ENCODE data around the gene GPC6.
"Not testable (repeated sequence)": the region's sequence is repeated elsewhere in the genome, so short reads cannot be mapped to it uniquely, and the experiment has no call there.

GPC6 gene

GRCh38 chr13:94291631-94292322 is 1065.2 kb downstream of the GPC6 start:
- in situ Hi-C loops (cut with MboI; ENCODE audit: low pct_unique_long_range_greater_than_20kb, low sequenced_read_pairs, unreplicated experiment): no loop called here
- TF ChIP-seq CTCF (IDR thresholded peaks at IDR 0.05; ENCODE audit: extremely low read depth, insufficient read depth, missing control alignments): no peak
- no peak for DNase-seq (ENCODE audit: low spot score)

GRCh38 chr13:94292323-94292640 is 1065.7 kb downstream of the GPC6 start:
- no peak for TF ChIP-seq CTCF (IDR thresholded peaks at IDR 0.05; ENCODE audit: extremely low read depth, insufficient read depth, missing control alignments)
- DNase-seq (ENCODE audit: low spot score): no peak
- in situ Hi-C loops (cut with MboI; ENCODE audit: low pct_unique_long_range_greater_than_20kb, low sequenced_read_pairs, unreplicated experiment): no loop called here

DNA sequence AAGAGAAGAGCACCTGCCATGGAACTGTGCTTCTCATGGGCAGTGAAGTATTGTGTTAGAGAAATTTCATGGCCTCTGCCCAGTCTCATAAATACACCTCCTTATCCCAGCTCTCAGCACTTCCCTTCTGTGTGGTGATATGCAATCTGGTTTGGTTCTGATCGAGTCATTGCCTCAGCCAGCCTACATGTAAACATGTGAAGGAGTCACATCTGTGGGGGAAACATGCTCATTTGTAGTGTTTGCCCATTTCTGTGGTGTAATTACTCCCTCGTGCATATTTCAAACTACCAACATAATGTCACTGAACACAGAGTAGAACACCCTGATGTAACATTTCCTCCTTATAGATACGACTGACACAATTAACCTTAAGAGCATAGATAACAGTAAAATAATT is 1069.9 kb downstream of the GPC6 start:
- DNase-seq (ENCODE audit: low spot score): no peak
- in situ Hi-C loops (cut with MboI; ENCODE audit: low pct_unique_long_range_greater_than_20kb, low sequenced_read_pairs, unreplicated experiment): no loop called here
- no peak for TF ChIP-seq CTCF (IDR thresholded peaks at IDR 0.05; ENCODE audit: extremely low read depth, insufficient read depth, missing control alignments)

GRCh38 chr13:94298346-94298745 is 1071.7 kb downstream of the GPC6 start:
- no peak for DNase-seq (ENCODE audit: low spot score)
- in situ Hi-C loops (cut with MboI; ENCODE audit: low pct_unique_long_range_greater_than_20kb, low sequenced_read_pairs, unreplicated experiment): no loop called here
- TF ChIP-seq CTCF (IDR thresholded peaks at IDR 0.05; ENCODE audit: extremely low read depth, insufficient read depth, missing control alignments): no peak

DNA sequence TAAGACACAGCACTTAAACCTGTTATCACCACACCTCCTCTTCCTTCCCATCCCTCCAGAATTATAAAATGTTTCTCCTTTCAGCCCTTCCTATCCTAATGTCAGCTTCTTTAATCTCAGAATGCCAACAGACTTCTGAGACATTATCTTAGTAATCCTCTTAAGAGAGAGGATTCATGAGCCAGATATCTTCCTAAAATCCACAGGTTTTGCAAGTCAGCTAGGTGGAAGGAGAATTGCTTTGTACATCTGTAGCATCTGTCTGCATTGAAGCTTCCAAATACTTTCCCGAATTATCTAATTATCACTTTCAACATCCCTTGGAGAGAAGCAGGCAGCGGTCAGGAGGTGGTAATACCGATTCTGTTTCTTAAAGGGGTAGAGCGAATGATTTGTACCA is 1073.8 kb downstream of the GPC6 start:
- in situ Hi-C loops (cut with MboI; ENCODE audit: low pct_unique_long_range_greater_than_20kb, low sequenced_read_pairs, unreplicated experiment): no loop called here
- DNase-seq (ENCODE audit: low spot score): no peak
- no peak for TF ChIP-seq CTCF (IDR thresholded peaks at IDR 0.05; ENCODE audit: extremely low read depth, insufficient read depth, missing control alignments)

DNA sequence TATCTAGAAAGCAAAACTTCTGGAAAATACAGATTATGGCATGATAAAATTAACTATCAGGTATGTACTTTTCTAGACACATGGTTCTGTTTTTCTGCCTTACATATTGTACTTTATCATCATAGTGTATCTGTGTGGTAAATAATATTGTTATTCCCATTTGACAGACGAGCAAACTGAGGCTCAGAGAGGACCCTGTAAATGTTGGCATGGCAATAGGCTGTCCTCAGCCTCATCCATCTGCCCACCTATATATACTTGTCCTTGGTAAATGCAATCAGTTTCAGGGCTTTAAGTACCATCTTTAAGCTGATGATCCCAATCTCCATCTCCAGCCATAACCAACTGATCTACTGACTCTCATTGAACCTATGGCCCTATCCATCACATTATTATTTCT is 1074.9 kb downstream of the GPC6 start:
- in situ Hi-C loops (cut with MboI; ENCODE audit: low pct_unique_long_range_greater_than_20kb, low sequenced_read_pairs, unreplicated experiment): no loop called here

GRCh38 chr13:94302847-94303565 is 1076.4 kb downstream of the GPC6 start:
- in situ Hi-C loops (cut with MboI; ENCODE audit: low pct_unique_long_range_greater_than_20kb, low sequenced_read_pairs, unreplicated experiment); DNase-seq (ENCODE audit: low spot score): not testable (repeated sequence)

More for the DNA sequence above, 1074.9 kb downstream of the GPC6 start:
- TF ChIP-seq CTCF (IDR thresholded peaks at IDR 0.05; ENCODE audit: extremely low read depth, insufficient read depth, missing control alignments): no peak
- DNase-seq (ENCODE audit: low spot score): no peak
